Measurements from ENCODE around the gene NHS. TPM values are rescaled to one million over a fixed set of nuclear protein-coding genes. Genes with fewer than 3 reads are reported as not detected.

NHS gene
- total RNA-seq, 2 donors from 2014 or later: 6.0 to 7.3 TPM

DNA sequence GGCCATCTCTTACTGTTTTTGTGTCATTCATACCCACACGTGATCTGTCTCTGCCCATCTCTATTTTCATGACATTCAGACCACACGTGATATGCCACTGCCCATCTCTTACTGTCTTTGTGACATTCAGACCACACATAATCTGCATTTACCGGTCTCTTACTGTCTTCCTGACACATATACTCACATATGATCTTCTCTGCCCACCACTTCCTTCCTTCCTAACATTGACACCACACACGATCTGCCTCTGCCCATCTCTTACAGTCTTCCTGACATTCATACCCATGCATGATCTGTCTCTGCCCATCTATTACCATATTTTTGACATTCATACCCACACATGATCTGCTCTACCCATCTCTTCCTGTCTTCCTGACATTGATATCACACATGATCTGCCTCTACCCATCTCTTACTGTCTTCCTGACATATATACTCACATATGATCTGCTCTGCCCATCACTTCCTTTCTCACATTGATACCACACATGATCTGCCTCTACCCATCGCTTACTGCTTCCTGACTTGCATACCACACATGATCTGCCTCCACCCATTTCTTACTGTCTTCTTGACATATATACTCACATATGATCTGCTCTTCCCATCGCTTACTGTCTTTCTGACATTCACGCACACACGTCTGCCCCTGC, 398.3 kb downstream of the NHS start:
- Mint-ChIP-seq H3K4me3 (no peak overlapping the region), H3K27me3 (ENCODE audit: insufficient read depth) (peaks cover 1% of the 10 kb centered on the region), H3K9me3 (peaks cover 19% of the 10 kb centered on the region), H3K4me1 (no peaks in the 10 kb centered on the region), H3K27ac (no peak overlapping the region), H3K36me3 (ENCODE audit: low read depth) (no peaks in the 10 kb centered on the region)
- DNase-seq: no peak
- TF ChIP-seq, protein P1, sequence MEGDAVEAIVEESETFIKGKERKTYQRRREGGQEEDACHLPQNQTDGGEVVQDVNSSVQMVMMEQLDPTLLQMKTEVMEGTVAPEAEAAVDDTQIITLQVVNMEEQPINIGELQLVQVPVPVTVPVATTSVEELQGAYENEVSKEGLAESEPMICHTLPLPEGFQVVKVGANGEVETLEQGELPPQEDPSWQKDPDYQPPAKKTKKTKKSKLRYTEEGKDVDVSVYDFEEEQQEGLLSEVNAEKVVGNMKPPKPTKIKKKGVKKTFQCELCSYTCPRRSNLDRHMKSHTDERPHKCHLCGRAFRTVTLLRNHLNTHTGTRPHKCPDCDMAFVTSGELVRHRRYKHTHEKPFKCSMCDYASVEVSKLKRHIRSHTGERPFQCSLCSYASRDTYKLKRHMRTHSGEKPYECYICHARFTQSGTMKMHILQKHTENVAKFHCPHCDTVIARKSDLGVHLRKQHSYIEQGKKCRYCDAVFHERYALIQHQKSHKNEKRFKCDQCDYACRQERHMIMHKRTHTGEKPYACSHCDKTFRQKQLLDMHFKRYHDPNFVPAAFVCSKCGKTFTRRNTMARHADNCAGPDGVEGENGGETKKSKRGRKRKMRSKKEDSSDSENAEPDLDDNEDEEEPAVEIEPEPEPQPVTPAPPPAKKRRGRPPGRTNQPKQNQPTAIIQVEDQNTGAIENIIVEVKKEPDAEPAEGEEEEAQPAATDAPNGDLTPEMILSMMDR (conservative IDR thresholded peaks at IDR 0.05): no peak
- no peak overlapping the region for H3K27ac ChIP-seq (ENCODE audit: low read depth, low read length)
- H3K4me3 ChIP-seq (ENCODE audit: low read length): no peak overlapping the region
- no peaks in the 10 kb centered on the region for H3K36me3 ChIP-seq (ENCODE audit: control insufficient read depth, insufficient read depth, low read length)
- H3K27me3 ChIP-seq (ENCODE audit: control insufficient read depth, insufficient read depth, low read length, poor library complexity, severe bottlenecking): peaks cover 38% of the 10 kb centered on the region
- no peaks in the 10 kb centered on the region for H3K9me3 ChIP-seq (ENCODE audit: control insufficient read depth, low read length)
- 75 to 87% methylated on average over 5 to 8 of the region's 8 CpGs for WGBS, 2 experiments (ENCODE audit: insufficient coverage in 1 of 2, insufficient read length in 1 of 2)
- no peaks in the 10 kb centered on the region for H3K4me1 ChIP-seq (ENCODE audit: control insufficient read depth, insufficient read depth, low read length)
- no peak overlapping the region for H3K9ac ChIP-seq (ENCODE audit: extremely low read depth, low read length, poor library complexity, severe bottlenecking)

DNA sequence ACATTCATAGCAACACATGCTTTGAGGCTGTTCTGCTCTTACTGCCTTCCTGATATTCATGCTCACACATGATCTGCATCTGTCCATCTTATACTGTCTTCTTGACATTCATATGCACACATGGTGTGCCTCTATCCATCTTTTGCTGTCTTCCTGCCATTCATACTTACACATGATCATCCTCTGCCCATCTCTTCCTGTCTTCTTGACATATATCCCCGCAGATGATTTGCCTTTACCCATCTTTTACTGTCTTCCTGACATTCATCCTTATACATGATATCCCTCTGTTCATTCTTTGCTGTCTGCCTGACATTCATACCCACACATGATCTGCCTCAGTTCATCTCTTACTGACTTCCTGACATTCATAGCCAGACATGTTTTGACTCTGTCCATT, 399.1 kb downstream of the NHS start:
- DNase-seq: no peak
- Mint-ChIP-seq H3K36me3 (ENCODE audit: low read depth) (no peaks in the 10 kb centered on the region), H3K27ac (no peak overlapping the region), H3K27me3 (ENCODE audit: insufficient read depth) (peaks cover 1% of the 10 kb centered on the region), H3K4me1 (no peaks in the 10 kb centered on the region), H3K9me3 (peaks cover 25% of the 10 kb centered on the region), H3K4me3 (no peak overlapping the region)
- TF ChIP-seq, protein P1 (conservative IDR thresholded peaks at IDR 0.05): no peak
- 87 to 100% methylated on average over 1 of the region's 1 CpG for WGBS, 2 experiments (ENCODE audit: insufficient coverage in 1 of 2, insufficient read length in 1 of 2)
- Histone ChIP-seq H3K27ac (ENCODE audit: low read depth, low read length) (no peak overlapping the region), H3K4me3 (ENCODE audit: low read length) (no peak overlapping the region), H3K9me3 (ENCODE audit: control insufficient read depth, low read length) (no peaks in the 10 kb centered on the region), H3K36me3 (ENCODE audit: control insufficient read depth, insufficient read depth, low read length) (no peaks in the 10 kb centered on the region), H3K9ac (ENCODE audit: extremely low read depth, low read length, poor library complexity, severe bottlenecking) (no peak overlapping the region), H3K27me3 (ENCODE audit: control insufficient read depth, insufficient read depth, low read length, poor library complexity, severe bottlenecking) (peaks cover 38% of the 10 kb centered on the region), H3K4me1 (ENCODE audit: control insufficient read depth, insufficient read depth, low read length) (no peaks in the 10 kb centered on the region)

GRCh38 chrX:17778997-17779396, 404.0 kb downstream of the NHS start:
- DNase-seq: no peak
- TF ChIP-seq, protein P1 (conservative IDR thresholded peaks at IDR 0.05): no peak
- Histone ChIP-seq H3K4me1 (ENCODE audit: control insufficient read depth, insufficient read depth, low read length) (no peaks in the 10 kb centered on the region), H3K36me3 (ENCODE audit: control insufficient read depth, insufficient read depth, low read length) (no peaks in the 10 kb centered on the region), H3K27me3 (ENCODE audit: control insufficient read depth, insufficient read depth, low read length, poor library complexity, severe bottlenecking) (no peaks in the 10 kb centered on the region), H3K9me3 (ENCODE audit: control insufficient read depth, low read length) (no peaks in the 10 kb centered on the region), H3K27ac (ENCODE audit: low read depth, low read length) (no peak overlapping the region), H3K4me3 (ENCODE audit: low read length) (no peak overlapping the region), H3K9ac (ENCODE audit: extremely low read depth, low read length, poor library complexity, severe bottlenecking) (no peak overlapping the region)
- Mint-ChIP-seq H3K27me3 (ENCODE audit: insufficient read depth) (peaks cover 1% of the 10 kb centered on the region), H3K36me3 (ENCODE audit: low read depth) (no peaks in the 10 kb centered on the region), H3K4me1 (no peaks in the 10 kb centered on the region), H3K27ac (no peak overlapping the region), H3K4me3 (no peak overlapping the region), H3K9me3 (peaks cover 42% of the 10 kb centered on the region)
- WGBS, 2 experiments (ENCODE audit: insufficient coverage in 1 of 2, insufficient read length in 1 of 2): 79% methylated on average over 2 of the region's 2 CpGs; no CpG with 5 or more reads in 1 of the 2 experiments
